Activated CD4-positive, alpha-beta T cell treated with anti-CD3 and anti-CD28 coated beads for 24 hours (primary cell): ENCODE results near the gene PYCR2.

Source experiments
- DNase-seq, 2 donors: peaks; one replicate each; pipeline ENCODE4 v3.0.0-alpha.2; 2020; ENCODE audit warnings: low read depth in 2 of 2

PYCR2 gene

GRCh38 chr1:225919906-225920305 is 4.1 kb downstream of the PYCR2 start:
- DNase-seq: no peak

GRCh38 chr1:225918280-225918679 is 5.8 kb downstream of the PYCR2 start:
- no peak for DNase-seq

- DNase-seq: no peak
Observed at GRCh38 chr1:225917536-225917935, 6.5 kb downstream of the PYCR2 start.

- no peak for DNase-seq
Observed at GRCh38 chr1:225917101-225917500, 6.9 kb downstream of the PYCR2 start.

- no peak for DNase-seq
Observed at GRCh38 chr1:225915538-225915991, 8.5 kb downstream of the PYCR2 start.

- DNase-seq: no peak
Observed at GRCh38 chr1:225914947-225915346, 9.1 kb downstream of the PYCR2 start.

- no peak for DNase-seq
Observed at GRCh38 chr1:225914391-225914790, 9.7 kb downstream of the PYCR2 start.

GRCh38 chr1:225911191-225912130 is 12.6 kb downstream of the PYCR2 start:
- DNase-seq: peak; percentile 63 to 64

GRCh38 chr1:225909477-225909876 is 14.6 kb downstream of the PYCR2 start:
- DNase-seq: no peak

- no peak for DNase-seq
Observed at GRCh38 chr1:225908773-225909172, 15.3 kb downstream of the PYCR2 start.

GRCh38 chr1:225908013-225908640 is 15.9 kb downstream of the PYCR2 start:
- DNase-seq: no peak

- no peak for DNase-seq
Observed at GRCh38 chr1:225907341-225907740, 16.7 kb downstream of the PYCR2 start.

GRCh38 chr1:225906467-225906866 is 17.6 kb downstream of the PYCR2 start:
- DNase-seq: no peak

GRCh38 chr1:225903623-225904022 is 20.4 kb downstream of the PYCR2 start:
- no peak for DNase-seq

GRCh38 chr1:225899044-225899925 is 24.8 kb downstream of the PYCR2 start:
- no peak for DNase-seq

GRCh38 chr1:225897595-225898514 is 26.2 kb downstream of the PYCR2 start:
- no peak for DNase-seq

GRCh38 chr1:225896937-225897549 is 27.0 kb downstream of the PYCR2 start:
- peak in 1 of 2 donors; percentile 54 for DNase-seq

GRCh38 chr1:225896494-225896893 is 27.6 kb downstream of the PYCR2 start:
- no peak for DNase-seq

GRCh38 chr1:225892307-225892706 is 31.7 kb downstream of the PYCR2 start:
- DNase-seq: no peak

GRCh38 chr1:225891229-225891972 is 32.6 kb downstream of the PYCR2 start:
- no peak for DNase-seq
